ENCODE results near the gene FAM210B.

- TF ChIP-seq CTCF (conservative IDR thresholded peaks at IDR 0.05; ENCODE audit: low read depth, low read length) (no peak), EZH2 (IDR thresholded peaks at IDR 0.05; ENCODE audit: low read length, unreplicated experiment) (no peak), EZH2phosphoT487 (IDR thresholded peaks at IDR 0.05; ENCODE audit: borderline replicate concordance, low read length) (no peak)
These were observed 36.4 kb downstream of the FAM210B start for GRCh38 chr20:56395166-56395565.
